Globus pallidus (tissue), 1 donor: Measurements from ENCODE around the gene SULT1C2.
"Not testable (repeated sequence)": the region's sequence is repeated elsewhere in the genome, so short reads cannot be mapped to it uniquely, and the experiment has no call there.

Source experiments
- DNase-seq: peaks from one replicate; pipeline ENCODE4 v3.0.0-alpha.2; 2015; ENCODE audit warnings: low spot score

The SULT1C2 gene

GRCh38 chr2:108351889-108352288 lies 63.2 kb downstream of the SULT1C2 start:
- no peak for DNase-seq

GRCh38 chr2:108354136-108354535 lies 65.4 kb downstream of the SULT1C2 start:
- no peak for DNase-seq

GRCh38 chr2:108355906-108356734 lies 67.4 kb downstream of the SULT1C2 start:
- no peak for DNase-seq

GRCh38 chr2:108359336-108359735 lies 70.6 kb downstream of the SULT1C2 start:
- not testable (repeated sequence) for DNase-seq
